ENCODE data around the gene HSD17B10. TPM values are rescaled to one million over a fixed set of nuclear protein-coding genes. Genes with fewer than 3 reads are reported as not detected.
"Not testable (repeated sequence)": the region's sequence is repeated elsewhere in the genome, so short reads cannot be mapped to it uniquely, and the experiment has no call there.

The HSD17B10 gene
- total and polyA plus RNA-seq, 12 donors = 64.5 to 177 (median 131) TPM

GRCh38 chrX:53471346-53471745, 37.2 kb upstream of the HSD17B10 start:
- no peaks in the 10 kb centered on the region for H3K36me3 ChIP-seq (replicated peaks in 1 of 2)
- intact Hi-C loops (cut with DNase I) = no loop called here
- TF ChIP-seq CTCF (IDR thresholded peaks at IDR 0.05) = no peak
- no peak for TF ChIP-seq POLR2A (IDR thresholded peaks at IDR 0.05)
- 77 to 90% (median 88%) methylated on average over 3 of the region's 3 CpGs for WGBS, 4 donors
- H3K4me3 ChIP-seq = no peak overlapping the region
- H3K4me1 ChIP-seq (replicated peaks in 1 of 2) = no peaks in the 10 kb centered on the region
- H3K27me3 ChIP-seq = peaks cover 5% of the 10 kb centered on the region
- H3K9me3 ChIP-seq (replicated peaks in 1 of 3) = no peaks in the 10 kb centered on the region
- no peak overlapping the region for H3K27ac ChIP-seq
- no peak for DNase-seq

- 84 to 93% (median 89%) methylated on average over 3 of the region's 3 CpGs for WGBS, 4 donors
- H3K27me3 ChIP-seq; H3K4me1 ChIP-seq (replicated peaks in 1 of 2); H3K27ac ChIP-seq; H3K9me3 ChIP-seq (replicated peaks in 1 of 3); intact Hi-C loops (cut with DNase I); H3K36me3 ChIP-seq (replicated peaks in 1 of 2); H3K4me3 ChIP-seq; DNase-seq: not testable (repeated sequence)
These were observed 34.5 kb upstream of the HSD17B10 start for GRCh38 chrX:53468659-53469058.

GRCh38 chrX:53458082-53458481, 23.9 kb upstream of the HSD17B10 start:
- no peaks in the 10 kb centered on the region for H3K36me3 ChIP-seq (replicated peaks in 1 of 2)
- H3K4me1 ChIP-seq (replicated peaks in 1 of 2) = no peaks in the 10 kb centered on the region
- no peak for DNase-seq
- WGBS, 4 donors = 11 to 47% (median 27%) methylated on average over 5 of the region's 5 CpGs
- TF ChIP-seq POLR2A (IDR thresholded peaks at IDR 0.05) (no peak), CTCF (IDR thresholded peaks at IDR 0.05) (peak in 1 of 6 experiments; percentile 23)
- intact Hi-C loops (cut with DNase I) = no loop called here
- peaks cover 4% of the 10 kb centered on the region for H3K27me3 ChIP-seq
- no peaks in the 10 kb centered on the region for H3K9me3 ChIP-seq (replicated peaks in 1 of 3)
- no peak overlapping the region for H3K4me3 ChIP-seq
- no peak overlapping the region for H3K27ac ChIP-seq

- TF ChIP-seq POLR2A (IDR thresholded peaks at IDR 0.05) = no peak
- TF ChIP-seq CTCF (IDR thresholded peaks at IDR 0.05) = no peak
- no peaks in the 10 kb centered on the region for H3K36me3 ChIP-seq (replicated peaks in 1 of 2)
- no peaks in the 10 kb centered on the region for H3K4me1 ChIP-seq (replicated peaks in 1 of 2)
- no peak overlapping the region for H3K27ac ChIP-seq
- H3K9me3 ChIP-seq (replicated peaks in 1 of 3) = no peaks in the 10 kb centered on the region
- WGBS, 4 donors = 50 to 65% (median 59%) methylated on average over 3 of the region's 3 CpGs
- H3K4me3 ChIP-seq = no peak overlapping the region
- DNase-seq = no peak
- intact Hi-C loops (cut with DNase I) = no loop called here
- peaks cover 4% of the 10 kb centered on the region for H3K27me3 ChIP-seq
These were observed 22.1 kb upstream of the HSD17B10 start for GRCh38 chrX:53456254-53456653.

GRCh38 chrX:53452812-53453211, 18.6 kb upstream of the HSD17B10 start:
- no peak overlapping the region for H3K4me3 ChIP-seq
- H3K36me3 ChIP-seq (replicated peaks in 1 of 2) = no peaks in the 10 kb centered on the region
- no peaks in the 10 kb centered on the region for H3K9me3 ChIP-seq (replicated peaks in 1 of 3)
- TF ChIP-seq POLR2A (IDR thresholded peaks at IDR 0.05) (no peak), CTCF (IDR thresholded peaks at IDR 0.05) (no peak)
- peaks cover 7% of the 10 kb centered on the region for H3K27me3 ChIP-seq
- H3K27ac ChIP-seq = no peak overlapping the region
- intact Hi-C loops (cut with DNase I) = no loop called here
- H3K4me1 ChIP-seq (replicated peaks in 1 of 2) = no peaks in the 10 kb centered on the region
- no peak for DNase-seq

All from adrenal gland (tissue), 12 donors.